Nephron progenitor cell (in vitro differentiated cells): Measurements from ENCODE around the gene KRT13.

Experiments
- DNase-seq: peaks from one replicate; pipeline ENCODE4 v3.0.0; 2021
- H3K27ac Mint-ChIP-seq: 2 replicates; pipeline ENCODE4 v1.8.0; 2021; ENCODE audit warnings: mild to moderate bottlenecking, moderate library complexity, mixed read lengths
- H3K27me3 Mint-ChIP-seq: 2 replicates; pipeline ENCODE4 v1.8.0; 2021; ENCODE audit warnings: mild to moderate bottlenecking, low read depth, mixed read lengths; ENCODE audit not compliant: poor library complexity
- H3K36me3 Mint-ChIP-seq: 2 replicates; pipeline ENCODE4 v1.8.0; 2021; ENCODE audit warnings: low read depth, mixed read lengths
- H3K4me1 Mint-ChIP-seq: 2 replicates; pipeline ENCODE4 v1.8.0; 2021; ENCODE audit warnings: mixed read lengths
- H3K4me3 Mint-ChIP-seq: 2 replicates; pipeline ENCODE4 v1.8.0; 2021; ENCODE audit warnings: mild to moderate bottlenecking, moderate library complexity, mixed read lengths
- H3K9me3 Mint-ChIP-seq: 2 replicates; pipeline ENCODE4 v1.8.0; 2021; ENCODE audit warnings: mild to moderate bottlenecking, moderate library complexity, mixed read lengths
- TF ChIP-seq, protein P1 (sequence below): fragments of 200-600 bp; sonication (generic); IDR thresholded peaks from 2 replicates; pipeline ENCODE4 v1.5.0; 2021; ENCODE audit warnings: antibody characterized with exemption

The KRT13 gene

DNA sequence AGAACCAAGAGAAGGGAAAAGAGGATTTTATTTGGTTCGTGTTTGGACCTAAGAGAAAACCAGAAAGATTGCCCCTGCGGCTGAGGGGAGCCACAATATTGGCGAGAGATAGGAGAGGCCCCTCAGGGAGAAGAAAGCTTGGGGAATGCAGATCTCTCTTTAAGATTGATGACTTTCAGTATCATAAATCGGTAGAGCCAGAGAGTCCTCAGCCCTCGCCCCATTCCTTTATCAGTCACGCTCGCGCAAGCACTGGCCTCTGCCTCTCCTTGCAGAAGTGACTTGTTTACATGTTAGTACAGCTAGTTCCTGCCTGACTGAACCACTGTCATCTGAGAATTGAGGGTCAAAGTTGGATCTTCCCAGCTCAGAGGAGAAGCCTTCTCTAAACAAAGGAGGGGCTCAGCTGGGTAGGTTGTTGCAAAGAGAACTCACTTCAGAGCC lies 44.2 kb upstream of the KRT13 start:
- Mint-ChIP-seq H3K4me1 (peaks cover 82% of the 10 kb centered on the region), H3K27ac (peak overlapping the region; percentile 99), H3K4me3 (peak overlapping the region; percentile 65), H3K36me3 (peaks cover 3% of the 10 kb centered on the region), H3K27me3 (peaks cover 3% of the 10 kb centered on the region), H3K9me3 (peaks cover 7% of the 10 kb centered on the region)
- TF ChIP-seq, protein P1, sequence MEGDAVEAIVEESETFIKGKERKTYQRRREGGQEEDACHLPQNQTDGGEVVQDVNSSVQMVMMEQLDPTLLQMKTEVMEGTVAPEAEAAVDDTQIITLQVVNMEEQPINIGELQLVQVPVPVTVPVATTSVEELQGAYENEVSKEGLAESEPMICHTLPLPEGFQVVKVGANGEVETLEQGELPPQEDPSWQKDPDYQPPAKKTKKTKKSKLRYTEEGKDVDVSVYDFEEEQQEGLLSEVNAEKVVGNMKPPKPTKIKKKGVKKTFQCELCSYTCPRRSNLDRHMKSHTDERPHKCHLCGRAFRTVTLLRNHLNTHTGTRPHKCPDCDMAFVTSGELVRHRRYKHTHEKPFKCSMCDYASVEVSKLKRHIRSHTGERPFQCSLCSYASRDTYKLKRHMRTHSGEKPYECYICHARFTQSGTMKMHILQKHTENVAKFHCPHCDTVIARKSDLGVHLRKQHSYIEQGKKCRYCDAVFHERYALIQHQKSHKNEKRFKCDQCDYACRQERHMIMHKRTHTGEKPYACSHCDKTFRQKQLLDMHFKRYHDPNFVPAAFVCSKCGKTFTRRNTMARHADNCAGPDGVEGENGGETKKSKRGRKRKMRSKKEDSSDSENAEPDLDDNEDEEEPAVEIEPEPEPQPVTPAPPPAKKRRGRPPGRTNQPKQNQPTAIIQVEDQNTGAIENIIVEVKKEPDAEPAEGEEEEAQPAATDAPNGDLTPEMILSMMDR = no peak
- DNase-seq = peak; percentile 69

DNA sequence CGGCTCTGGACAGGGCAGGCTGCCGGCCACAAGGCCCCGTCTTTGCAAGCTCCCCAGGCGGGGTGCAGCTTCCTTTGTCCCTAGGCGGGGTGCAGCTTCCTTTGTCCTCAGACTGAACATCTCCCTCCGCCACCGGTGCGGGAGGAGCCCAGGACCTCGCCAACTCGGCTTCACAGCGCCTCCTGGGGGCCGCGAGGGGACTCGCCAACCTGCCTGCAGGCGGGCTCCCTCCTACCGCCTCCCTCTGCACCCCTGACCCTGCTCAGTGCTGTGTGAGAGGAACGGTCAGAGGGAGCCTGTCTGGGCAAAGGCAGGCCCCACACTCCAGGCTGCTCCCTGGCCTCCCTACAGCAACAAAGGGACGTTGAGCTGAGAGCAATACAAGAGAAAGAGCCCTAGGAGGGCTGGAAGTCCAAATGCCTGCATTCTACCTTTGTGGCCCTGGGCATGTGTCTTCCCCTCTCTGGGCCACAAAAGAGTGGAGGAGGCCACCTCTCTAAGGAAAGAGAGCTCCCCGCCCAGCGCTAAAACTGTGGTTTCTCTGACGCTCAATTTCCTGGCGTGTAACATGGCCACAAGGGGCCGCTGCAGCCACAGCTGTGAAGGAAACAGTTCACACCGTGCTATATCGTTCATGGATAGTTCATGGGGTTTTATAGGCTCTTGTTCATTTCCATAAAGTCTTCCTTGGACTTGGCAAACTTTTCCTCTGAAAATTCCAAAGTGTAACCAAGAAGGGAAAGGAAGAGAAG lies 43.6 kb upstream of the KRT13 start:
- Mint-ChIP-seq H3K27me3 (no peaks in the 10 kb centered on the region), H3K4me3 (peak overlapping the region; percentile 65), H3K9me3 (peaks cover 7% of the 10 kb centered on the region), H3K27ac (peak overlapping the region; percentile 99), H3K36me3 (peaks cover 3% of the 10 kb centered on the region), H3K4me1 (peaks cover 84% of the 10 kb centered on the region)
- TF ChIP-seq, protein P1 = peak; percentile 90
- DNase-seq = peak; percentile 86

DNA sequence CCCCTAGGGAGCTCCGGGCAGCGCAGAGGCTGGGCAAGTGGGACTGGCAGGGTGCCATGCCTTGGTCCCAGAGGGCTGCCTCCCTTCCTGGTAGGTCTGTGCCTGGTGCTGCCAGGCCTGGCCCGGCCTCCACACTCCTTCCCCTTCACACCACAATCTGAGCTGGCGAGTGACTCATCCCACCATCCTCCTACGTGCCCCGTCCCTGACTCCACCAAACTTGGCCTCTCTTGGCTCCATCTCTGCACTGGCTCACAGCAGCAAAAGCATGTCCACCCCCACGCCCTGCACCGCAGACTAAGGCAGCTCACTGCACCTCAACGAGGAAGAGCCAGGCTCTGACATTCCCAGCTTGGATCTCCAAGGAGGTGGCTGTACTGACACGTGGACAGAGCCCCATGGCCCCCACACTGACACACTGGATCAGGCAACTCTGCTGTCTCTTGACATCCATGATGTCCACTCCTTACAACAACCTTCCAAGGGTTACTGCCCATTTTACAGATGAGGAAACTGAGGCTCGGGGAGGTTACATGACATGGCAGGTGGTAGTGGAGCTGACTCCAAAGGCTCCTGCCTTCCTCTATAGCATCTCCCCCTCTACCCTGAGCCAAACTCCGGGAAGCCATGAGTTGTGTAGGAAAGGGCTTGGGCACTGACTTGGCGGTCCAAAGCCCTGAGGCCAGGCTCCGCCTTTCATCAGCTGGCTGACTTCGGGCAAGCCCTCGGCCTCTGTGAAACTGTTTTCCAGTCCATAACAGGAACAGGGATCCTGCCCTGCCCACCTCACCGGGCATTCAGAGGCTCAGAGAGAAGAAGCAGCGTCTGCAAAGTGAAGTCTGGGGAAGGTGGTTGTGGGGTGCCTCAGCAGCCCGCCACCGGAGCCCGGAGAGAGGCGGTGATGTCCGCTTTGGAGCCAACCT lies 42.8 kb upstream of the KRT13 start:
- Mint-ChIP-seq H3K27ac (peak overlapping the region; percentile 94), H3K4me1 (peaks cover 84% of the 10 kb centered on the region), H3K36me3 (peaks cover 3% of the 10 kb centered on the region), H3K9me3 (peaks cover 7% of the 10 kb centered on the region), H3K27me3 (no peaks in the 10 kb centered on the region), H3K4me3 (peak overlapping the region; percentile 52)
- TF ChIP-seq, protein P1 = no peak
- no peak for DNase-seq

DNA sequence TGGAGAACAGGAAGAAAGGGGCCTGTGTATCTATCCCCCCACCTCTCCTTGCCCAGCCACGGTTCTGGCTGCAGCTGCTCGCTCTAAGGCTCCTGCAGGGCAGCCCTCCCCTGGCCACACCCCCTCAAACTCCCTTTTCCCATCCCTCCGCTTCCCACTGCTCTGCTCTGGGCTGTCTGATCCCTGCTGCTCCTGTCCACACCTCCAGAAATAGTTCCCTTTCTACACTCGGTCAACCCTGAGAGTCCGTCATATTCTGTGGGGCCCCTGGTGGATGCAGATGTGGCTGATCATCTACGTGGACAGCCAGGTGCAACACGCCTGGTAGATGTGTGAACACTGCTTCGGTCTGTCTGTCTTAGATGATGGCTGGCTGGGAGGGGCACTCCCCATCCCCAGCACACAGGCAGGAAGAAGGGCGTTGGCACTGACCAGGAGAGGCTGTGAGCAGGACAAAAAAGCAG lies 42.0 kb upstream of the KRT13 start:
- peaks cover 7% of the 10 kb centered on the region for H3K9me3 Mint-ChIP-seq
- H3K27ac Mint-ChIP-seq = peak overlapping the region; percentile 64
- TF ChIP-seq, protein P1 = no peak
- H3K27me3 Mint-ChIP-seq = no peaks in the 10 kb centered on the region
- H3K4me3 Mint-ChIP-seq = no peak overlapping the region
- peaks cover 3% of the 10 kb centered on the region for H3K36me3 Mint-ChIP-seq
- H3K4me1 Mint-ChIP-seq = peaks cover 79% of the 10 kb centered on the region
- DNase-seq = peak; percentile 31

DNA sequence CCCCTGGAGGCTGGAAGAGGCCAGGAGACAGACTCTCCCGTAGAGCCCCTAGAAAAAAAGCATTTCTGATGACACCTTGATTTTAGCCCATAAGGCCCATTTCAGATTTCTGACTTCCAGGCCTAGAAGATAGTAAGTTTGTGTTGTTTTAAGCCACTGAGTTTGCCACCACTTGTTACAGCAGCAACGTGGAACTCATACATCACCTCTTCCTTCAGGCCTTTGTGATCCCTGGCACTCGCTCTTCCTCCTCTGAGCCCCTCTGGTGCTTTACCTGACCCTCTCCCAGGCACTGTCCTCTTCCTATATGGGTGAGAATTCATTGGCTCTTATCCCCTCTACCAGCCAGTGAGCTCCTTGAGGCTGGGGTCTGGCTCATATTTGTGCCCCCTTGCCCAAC lies 41.4 kb upstream of the KRT13 start:
- Mint-ChIP-seq H3K27ac (peak overlapping the region; percentile 64), H3K4me1 (peaks cover 78% of the 10 kb centered on the region), H3K36me3 (peaks cover 3% of the 10 kb centered on the region), H3K27me3 (no peaks in the 10 kb centered on the region), H3K9me3 (peaks cover 7% of the 10 kb centered on the region), H3K4me3 (no peak overlapping the region)
- DNase-seq = no peak
- TF ChIP-seq, protein P1 = no peak
